K562 treated with DMSO at 1 percent for 24 hours (cell line): ENCODE measurements around the gene SKIDA1. TPM values are rescaled to one million over a fixed set of nuclear protein-coding genes. Genes with fewer than 3 reads are reported as not detected.

ENCODE experiments used
- total RNA-seq: library from RNA; unstranded; fragments of 300-600 nt; gene quantifications from 2 replicates; pipeline ENCODE4 v1.2.3, GENCODE V29; 2022; ENCODE audit warnings: low read depth; ENCODE audit not compliant: insufficient read depth

The SKIDA1 gene
- 0.74 and 1.1 TPM in 2 replicates for total RNA-seq

GRCh38 chr10:21525367-21526187 lies at the start of gene SKIDA1:
TSS of gene SKIDA1 (minus strand) at chr10:21525682. CDS start at chr10:21517822, 7,860 bp downstream.

GRCh38 chr10:21533467-21534279 lies 8.2 kb upstream of the SKIDA1 start, which contains the start of gene MLLT10:
TSS of gene MLLT10 (plus strand) at chr10:21534232. CDS start at chr10:21534645, 413 bp downstream.

Other genes with a start within 250 kb of the SKIDA1 start
- 21.5 and 31.2 TPM in 2 replicates for gene MLLT10, start 8.6 kb upstream of the SKIDA1 start, total RNA-seq